Hematopoietic multipotent progenitor cell treated with erythropoietin and hydrocortisone succinate and interleukin-3 and kit ligand, for 17 days (in vitro differentiated cells): Measurements from ENCODE around the gene LCK.
"Not testable (repeated sequence)": the region's sequence is repeated elsewhere in the genome, so short reads cannot be mapped to it uniquely, and the experiment has no call there.

Experiments
- DNase-seq: peaks from one replicate; pipeline ENCODE4 v3.0.0-alpha.2; 2015; ENCODE audit warnings: low spot score

The LCK gene

GRCh38 chr1:32274646-32275340 lies 23.7 kb downstream of the LCK start:
- DNase-seq = no peak

DNA sequence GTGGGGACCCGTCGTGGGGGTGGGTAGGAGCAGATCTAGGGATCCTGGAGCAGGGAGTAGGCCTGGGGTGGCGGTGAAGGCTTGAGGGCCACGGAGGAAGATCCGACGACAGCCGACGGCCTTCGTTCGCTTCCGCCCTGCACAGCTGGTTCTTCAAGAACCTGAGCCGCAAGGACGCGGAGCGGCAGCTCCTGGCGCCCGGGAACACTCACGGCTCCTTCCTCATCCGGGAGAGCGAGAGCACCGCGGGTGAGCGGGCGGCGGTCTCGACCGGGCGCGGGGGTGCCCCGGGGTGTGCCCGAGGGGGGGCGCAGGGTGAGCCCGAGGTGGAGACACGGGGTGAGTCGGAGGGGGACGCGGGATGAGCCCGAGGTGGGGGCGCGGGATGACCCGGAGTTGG lies 24.4 kb downstream of the LCK start:
- DNase-seq = no peak

DNA sequence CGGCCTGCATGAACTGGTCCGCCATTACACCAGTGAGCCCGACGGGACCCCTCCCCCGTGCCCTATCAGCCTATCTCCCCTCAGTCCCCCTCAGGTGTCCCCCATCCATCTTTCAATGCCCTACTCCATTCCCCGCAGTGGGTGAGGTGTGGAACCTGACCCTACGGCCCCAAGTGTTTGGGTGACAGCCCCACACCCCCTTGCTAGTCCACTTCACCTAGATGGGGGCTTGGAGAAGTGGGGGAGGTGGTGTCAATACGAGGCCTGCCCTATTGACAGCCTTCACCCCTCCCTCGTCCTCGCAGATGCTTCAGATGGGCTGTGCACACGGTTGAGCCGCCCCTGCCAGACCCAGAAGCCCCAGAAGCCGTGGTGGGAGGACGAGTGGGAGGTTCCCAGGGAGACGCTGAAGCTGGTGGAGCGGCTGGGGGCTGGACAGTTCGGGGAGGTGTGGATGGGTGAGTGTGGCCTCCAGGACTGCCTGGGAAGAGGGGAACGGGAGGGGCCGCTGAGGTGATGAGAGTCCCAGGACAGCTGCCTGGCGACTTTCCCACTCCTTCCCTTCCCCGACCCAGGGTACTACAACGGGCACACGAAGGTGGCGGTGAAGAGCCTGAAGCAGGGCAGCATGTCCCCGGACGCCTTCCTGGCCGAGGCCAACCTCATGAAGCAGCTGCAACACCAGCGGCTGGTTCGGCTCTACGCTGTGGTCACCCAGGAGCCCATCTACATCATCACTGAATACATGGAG lies 25.1 kb downstream of the LCK start:
- DNase-seq = no peak

GRCh38 chr1:32284777-32285176 lies 33.7 kb downstream of the LCK start:
- DNase-seq = not testable (repeated sequence)

DNA sequence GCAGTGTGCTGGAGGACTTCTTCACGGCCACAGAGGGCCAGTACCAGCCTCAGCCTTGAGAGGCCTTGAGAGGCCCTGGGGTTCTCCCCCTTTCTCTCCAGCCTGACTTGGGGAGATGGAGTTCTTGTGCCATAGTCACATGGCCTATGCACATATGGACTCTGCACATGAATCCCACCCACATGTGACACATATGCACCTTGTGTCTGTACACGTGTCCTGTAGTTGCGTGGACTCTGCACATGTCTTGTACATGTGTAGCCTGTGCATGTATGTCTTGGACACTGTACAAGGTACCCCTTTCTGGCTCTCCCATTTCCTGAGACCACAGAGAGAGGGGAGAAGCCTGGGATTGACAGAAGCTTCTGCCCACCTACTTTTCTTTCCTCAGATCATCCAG lies 34.6 kb downstream of the LCK start:
- no peak for DNase-seq

GRCh38 chr1:32286763-32287162 lies 35.7 kb downstream of the LCK start:
- DNase-seq = no peak

DNA sequence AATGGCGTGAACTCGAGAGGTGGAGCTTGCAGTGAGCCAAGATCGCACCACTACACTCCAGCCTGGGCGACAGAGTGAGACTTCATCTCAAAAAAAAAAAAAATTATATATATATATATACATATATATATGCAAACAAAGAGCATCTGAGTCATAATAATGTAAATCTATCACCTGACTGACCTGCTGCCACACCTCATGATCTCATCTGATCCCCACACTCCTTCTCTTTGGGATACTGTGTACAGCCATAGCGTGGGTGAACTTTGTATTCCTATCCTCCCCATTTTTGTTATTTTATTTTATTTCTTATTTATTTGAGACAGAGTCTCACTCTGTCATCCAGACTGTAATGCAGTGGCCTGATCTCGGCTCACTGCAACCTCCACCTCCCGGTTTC lies 38.2 kb downstream of the LCK start:
- DNase-seq = no peak

DNA sequence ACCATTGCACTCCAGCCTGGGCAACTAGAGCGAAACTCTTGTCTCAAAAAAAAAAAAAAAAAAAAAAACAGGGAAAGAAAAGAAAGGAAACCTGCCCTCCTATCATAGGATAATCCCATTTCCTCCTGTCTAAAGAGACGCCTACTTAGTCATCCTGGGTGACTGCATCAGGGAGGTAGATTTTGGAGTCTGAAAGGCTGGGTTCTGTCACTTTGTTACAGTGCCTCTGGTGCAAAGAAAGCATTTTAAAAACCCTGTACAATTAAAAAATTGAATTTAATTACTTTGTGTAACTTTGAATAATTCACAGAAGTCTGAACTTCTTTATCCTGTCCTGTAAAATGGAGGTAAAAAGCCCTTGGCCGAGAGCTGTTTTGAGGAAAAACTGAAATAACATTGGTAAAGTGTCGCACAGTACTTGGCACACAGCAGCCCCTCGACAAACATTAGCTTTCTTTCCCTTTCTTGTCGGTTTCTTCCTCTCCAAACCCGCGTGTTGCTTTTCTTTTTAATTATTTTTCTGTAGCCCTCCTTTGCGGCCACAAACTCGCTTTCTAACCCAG lies 40.2 kb downstream of the LCK start:
- no peak for DNase-seq

- DNase-seq = peak; percentile 97
Measured at GRCh38 chr1:32291708-32292538, 40.9 kb downstream of the LCK start, which contains the start of gene HDAC1. HDAC1 (plus strand) TSS chr1:32292083; CDS start chr1:32292170, 87 bp downstream.

DNA sequence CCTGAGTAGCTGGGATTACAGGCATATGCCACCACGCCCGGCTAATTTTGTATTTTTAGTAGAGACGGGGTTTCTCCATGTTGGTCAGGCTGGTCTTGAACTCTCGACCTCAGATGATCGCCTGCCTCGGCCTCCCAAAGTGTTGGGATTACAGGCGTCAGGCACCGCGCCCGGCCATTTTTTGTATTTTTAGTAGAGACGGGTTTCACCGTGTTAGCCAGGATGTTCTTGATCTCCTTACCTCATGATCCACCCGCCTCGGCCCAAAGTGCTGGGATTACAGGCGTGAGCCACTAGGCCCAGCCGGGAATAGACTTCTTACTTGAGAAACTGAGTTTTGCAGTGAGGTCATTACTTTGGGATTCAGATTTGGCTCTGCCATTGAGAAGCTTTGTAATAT lies 47.1 kb downstream of the LCK start:
- DNase-seq = not testable (repeated sequence)

DNA sequence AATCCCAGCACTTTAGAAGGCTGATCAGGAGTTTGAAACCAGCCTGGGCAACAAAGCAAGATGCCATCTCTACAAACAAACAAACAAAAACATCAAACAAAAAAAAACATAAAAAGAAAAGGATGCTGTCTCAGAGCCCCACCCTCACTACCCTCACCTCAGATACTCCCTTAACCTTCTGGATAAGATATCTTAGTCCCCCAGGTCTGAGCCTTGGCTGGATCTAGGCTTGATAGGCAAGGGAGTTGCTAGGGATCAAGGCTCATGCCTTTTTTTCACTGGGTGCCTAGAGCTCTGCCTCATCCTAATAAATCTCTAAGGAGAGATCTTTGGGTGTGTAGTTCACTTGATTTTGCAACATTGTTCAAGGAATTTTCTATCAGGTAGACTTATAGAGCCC lies 48.3 kb downstream of the LCK start:
- DNase-seq = peak; percentile 19

- DNase-seq = no peak
Measured at GRCh38 chr1:32303358-32303757, 52.3 kb downstream of the LCK start.

DNA sequence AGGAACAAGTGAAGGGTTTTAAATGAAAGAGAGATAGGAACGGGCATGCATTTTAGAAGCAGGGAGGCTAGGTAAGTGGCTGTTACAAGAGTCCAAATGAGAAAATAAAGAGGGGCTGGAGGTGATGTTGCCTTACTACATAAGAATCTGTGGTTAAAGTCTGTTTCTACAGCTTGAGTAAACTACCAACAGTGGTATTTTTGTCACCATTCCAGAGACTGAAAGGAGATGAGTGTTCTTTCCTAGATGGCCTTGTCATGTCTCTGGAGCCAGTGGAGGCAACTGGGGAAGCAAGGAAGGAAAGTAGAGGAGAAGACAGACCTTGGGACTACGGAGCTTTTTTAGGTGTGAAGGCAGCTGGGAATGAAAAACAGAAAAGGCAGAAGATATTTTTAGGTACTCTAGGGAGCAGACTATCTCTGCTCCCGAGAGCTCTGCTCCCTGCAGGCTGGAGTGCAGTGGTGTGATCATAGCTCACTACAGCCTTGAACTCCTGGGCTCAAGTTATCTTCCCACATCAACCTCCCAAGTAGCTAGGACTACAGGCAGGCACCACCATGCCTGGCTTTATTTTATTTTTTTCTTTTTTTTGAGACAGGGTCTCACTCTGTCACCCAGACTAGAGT lies 53.0 kb downstream of the LCK start:
- DNase-seq = no peak

DNA sequence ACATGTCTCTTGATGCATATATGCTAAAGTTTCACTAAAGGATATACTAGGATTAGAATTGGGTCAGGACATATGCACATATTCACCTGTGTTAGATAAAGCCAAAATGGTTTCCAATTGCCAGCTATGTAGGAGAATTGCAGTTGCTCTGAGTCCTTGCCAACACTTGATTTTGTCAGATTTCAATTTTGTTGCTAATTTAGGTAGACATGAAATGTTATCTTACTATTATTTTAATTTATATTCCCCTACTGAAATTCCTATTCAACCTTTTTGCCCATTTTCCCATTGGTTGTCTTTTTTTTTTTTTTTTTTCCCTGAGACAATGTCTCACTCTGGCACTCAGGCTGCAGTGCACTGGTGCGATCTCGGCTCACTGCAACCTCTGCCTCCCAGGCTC lies 54.2 kb downstream of the LCK start:
- no peak for DNase-seq

DNA sequence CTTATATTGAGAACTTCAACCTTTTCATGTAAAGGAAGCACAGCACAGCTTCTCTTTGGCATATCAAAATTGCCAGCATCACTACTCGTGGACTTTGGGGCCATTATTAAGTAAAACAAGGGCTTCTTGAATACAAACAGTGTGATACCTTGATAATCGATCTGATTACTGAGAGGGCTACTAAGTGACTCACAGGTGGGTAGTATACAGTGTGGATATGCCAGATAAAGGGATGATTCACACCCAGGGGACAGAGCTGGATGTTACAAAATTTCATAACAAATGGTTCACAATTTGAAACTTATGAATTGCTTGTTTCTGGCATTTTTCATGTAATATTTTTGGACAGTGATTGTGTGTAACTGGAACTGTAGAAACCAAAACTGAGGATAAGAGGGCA lies 56.3 kb downstream of the LCK start:
- peak; percentile 35 for DNase-seq

DNA sequence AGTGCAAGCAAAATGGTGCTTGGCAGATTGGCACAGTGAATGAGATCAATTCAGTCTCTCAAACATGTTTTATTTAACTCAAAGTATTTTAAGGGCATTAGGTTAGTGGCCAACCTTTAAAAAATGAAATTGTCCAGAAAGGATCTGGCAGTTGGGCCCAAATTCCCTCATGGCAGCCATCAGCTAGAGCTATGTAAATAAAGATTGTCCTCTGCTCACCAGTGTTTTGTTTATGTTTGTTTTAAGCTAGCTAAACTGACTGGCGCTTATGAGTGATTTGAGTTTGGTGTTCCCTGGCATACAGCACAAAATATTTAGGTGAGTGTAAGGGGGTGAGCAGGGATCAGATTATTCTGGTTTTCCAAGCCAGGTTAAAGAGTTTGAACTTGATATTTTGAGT lies 58.9 kb downstream of the LCK start:
- peak; percentile 26 for DNase-seq

DNA sequence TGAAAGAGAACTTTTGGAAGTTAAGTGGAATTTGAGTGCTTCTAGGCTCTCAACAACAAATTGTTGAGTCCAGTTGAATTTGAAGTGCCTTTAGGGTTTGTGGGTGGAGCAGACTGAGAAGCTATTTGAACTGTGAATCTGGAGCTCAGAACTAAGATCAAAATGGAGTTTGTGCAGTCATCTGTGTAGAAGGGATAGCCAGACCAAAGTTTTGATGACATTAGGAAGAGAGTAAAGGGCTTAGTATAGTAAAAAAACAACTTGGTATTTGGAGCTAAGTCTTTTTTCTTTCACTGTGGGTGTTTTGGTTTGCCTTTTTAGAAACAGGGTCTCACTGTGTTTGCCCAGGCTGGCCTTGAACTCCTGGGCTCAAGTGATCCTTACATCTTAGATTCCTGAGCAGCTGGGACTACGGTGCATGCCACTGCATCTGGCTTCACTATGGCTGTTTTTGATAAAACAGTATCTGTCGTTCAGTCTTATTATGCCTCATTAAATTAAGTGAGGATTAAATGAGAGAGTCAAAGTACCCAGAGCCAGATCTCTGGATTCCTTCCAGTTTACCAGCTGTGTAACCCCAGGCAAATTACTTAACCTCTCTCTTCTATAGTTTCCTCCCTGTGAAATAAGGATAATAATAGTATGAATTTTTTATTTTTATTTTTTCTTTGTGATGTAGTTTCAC lies 60.8 kb downstream of the LCK start:
- peak; percentile 13 for DNase-seq

DNA sequence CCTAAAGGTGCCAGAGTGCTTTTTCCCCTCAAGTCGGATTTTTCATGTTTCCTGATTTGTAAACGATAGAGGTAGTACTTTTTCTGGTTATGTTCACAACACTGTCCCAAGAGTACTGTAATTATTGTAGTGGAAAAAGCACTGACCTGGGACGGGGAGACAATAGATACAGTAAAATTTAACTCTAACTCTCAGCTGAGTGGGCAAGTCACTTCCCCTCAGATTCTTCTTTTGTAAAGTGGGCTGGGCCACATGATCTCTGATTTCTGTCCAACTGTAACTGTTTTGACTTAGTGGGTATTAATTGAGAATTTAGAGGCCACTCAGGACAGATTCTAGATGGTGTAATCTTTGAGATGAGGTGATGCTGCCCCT lies 65.8 kb downstream of the LCK start:
- no peak for DNase-seq

GRCh38 chr1:32318127-32318869 lies 67.2 kb downstream of the LCK start:
- no peak for DNase-seq

- DNase-seq = no peak
Measured at GRCh38 chr1:32321712-32322291, 70.7 kb downstream of the LCK start.
